Measurements from ENCODE around the gene STX8.
"Not testable (repeated sequence)": the region's sequence is repeated elsewhere in the genome, so short reads cannot be mapped to it uniquely, and the experiment has no call there.

STX8 gene

DNA sequence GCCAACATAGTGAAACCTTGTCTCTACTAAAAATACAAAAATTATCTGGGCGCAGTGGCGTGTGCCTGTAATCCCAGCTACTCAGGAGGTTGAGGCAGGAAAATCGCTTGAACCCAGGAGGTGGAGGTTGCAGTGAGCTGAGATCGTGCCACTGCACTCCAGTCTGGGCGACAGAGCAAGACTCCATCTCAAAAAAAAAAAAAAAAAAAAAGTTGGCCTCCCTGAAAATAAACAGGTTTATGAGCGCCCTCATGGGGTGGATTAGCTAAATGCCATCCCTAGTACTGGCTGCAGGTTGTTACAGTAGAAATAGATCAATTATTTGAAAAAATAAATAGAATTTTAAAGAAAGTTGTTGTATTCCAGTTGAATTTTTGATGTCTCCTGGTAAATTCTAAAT is 20.9 kb downstream of the STX8 start:
- DNase-seq (ENCODE audit: low spot score): peak; percentile 65
- TF ChIP-seq, protein P1, sequence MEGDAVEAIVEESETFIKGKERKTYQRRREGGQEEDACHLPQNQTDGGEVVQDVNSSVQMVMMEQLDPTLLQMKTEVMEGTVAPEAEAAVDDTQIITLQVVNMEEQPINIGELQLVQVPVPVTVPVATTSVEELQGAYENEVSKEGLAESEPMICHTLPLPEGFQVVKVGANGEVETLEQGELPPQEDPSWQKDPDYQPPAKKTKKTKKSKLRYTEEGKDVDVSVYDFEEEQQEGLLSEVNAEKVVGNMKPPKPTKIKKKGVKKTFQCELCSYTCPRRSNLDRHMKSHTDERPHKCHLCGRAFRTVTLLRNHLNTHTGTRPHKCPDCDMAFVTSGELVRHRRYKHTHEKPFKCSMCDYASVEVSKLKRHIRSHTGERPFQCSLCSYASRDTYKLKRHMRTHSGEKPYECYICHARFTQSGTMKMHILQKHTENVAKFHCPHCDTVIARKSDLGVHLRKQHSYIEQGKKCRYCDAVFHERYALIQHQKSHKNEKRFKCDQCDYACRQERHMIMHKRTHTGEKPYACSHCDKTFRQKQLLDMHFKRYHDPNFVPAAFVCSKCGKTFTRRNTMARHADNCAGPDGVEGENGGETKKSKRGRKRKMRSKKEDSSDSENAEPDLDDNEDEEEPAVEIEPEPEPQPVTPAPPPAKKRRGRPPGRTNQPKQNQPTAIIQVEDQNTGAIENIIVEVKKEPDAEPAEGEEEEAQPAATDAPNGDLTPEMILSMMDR (IDR thresholded peaks at IDR 0.05; ENCODE audit: borderline replicate concordance, control extremely low read depth, extremely low read depth, insufficient read depth, missing control alignments): peak; percentile 40
- in situ Hi-C loops (cut with MboI; ENCODE audit: low sequenced_read_pairs, unreplicated experiment): not testable (repeated sequence)

DNA sequence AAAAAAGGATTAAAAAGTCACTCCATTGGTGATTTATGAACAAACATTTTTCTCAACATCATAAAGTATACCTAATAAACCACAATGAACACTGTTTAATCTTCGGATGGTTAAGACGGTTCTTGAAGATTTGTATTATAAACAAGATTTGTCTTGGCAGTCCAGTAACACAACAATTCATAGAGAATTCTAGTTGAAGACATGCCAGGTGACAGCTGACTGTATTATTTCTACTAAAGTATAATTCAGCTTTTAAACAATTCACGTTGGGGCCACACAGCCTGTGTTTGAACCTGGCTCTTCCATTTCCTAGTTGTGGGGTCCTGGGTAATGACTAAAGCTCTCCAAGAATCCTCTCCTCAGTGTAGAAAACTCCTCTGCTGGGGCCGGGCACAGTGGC is 22.0 kb downstream of the STX8 start:
- in situ Hi-C loops (cut with MboI; ENCODE audit: low sequenced_read_pairs, unreplicated experiment): no loop called here
- TF ChIP-seq, protein P1 (IDR thresholded peaks at IDR 0.05; ENCODE audit: borderline replicate concordance, control extremely low read depth, extremely low read depth, insufficient read depth, missing control alignments): no peak
- no peak for DNase-seq (ENCODE audit: low spot score)

DNA sequence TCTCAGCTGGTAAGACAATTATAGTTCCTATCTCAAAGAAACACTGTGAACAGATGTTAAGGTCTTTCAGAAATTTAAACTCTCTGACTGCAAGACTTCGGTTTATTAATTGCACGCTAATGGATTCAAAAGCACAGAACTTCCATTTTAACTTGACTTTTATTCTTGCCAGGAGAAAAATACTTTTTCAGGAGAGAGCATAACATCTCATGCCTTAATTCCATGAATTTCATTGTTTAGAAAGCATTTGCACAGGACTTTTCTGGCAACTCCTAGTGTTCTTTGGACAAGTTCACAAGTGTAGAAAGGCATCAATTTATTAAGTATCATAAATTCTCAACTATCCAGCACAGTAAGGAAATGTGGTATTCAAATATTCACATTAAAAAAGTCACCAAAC is 22.4 kb downstream of the STX8 start:
- TF ChIP-seq, protein P1 (IDR thresholded peaks at IDR 0.05; ENCODE audit: borderline replicate concordance, control extremely low read depth, extremely low read depth, insufficient read depth, missing control alignments): no peak
- in situ Hi-C loops (cut with MboI; ENCODE audit: low sequenced_read_pairs, unreplicated experiment): no loop called here
- no peak for DNase-seq (ENCODE audit: low spot score)

DNA sequence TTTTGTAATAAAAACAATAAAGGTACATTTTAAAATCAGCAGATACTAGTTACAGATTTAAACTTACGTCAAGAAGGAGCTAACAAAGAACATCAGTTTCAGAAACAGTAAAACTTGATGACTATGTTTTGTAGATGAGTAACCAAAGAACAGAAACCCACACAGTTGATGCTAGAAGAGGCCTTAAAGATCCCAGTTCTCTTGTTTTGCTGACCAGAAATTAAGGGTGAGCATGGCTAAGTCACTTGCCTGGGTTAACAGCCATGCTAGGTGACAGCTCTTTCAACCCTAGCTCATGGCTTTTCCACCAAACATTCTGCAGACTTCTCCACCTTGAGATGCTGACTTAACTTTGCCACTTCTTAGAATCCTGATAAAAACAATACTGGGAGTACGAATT is 26.4 kb downstream of the STX8 start:
- DNase-seq (ENCODE audit: low spot score): no peak
- in situ Hi-C loops (cut with MboI; ENCODE audit: low sequenced_read_pairs, unreplicated experiment): loop anchor here (25.0 kb wide), 1 partner anchor 537 kb away; the partner anchor contains the start of gene NTN1
- TF ChIP-seq, protein P1 (IDR thresholded peaks at IDR 0.05; ENCODE audit: borderline replicate concordance, control extremely low read depth, extremely low read depth, insufficient read depth, missing control alignments): no peak

DNA sequence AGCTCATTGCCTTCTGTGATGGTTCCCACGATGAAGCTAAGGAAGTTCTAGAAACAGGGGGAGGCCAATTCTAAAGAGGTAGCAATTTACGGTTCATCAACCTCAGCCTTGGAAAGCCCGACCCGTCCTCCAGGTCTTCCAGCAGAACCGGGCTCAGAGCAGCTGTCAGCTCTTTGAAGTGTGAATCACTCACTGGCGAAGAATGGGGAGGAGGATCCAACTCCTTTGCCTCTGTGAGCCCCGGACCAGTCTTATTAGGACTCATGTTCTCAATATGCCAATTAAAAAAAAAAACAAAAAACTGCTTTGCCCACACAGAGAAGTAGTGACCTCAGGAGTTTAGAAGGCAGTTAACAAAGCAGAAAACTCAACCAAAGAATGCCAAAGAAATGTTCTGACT is 31.4 kb downstream of the STX8 start:
- DNase-seq (ENCODE audit: low spot score): no peak
- in situ Hi-C loops (cut with MboI; ENCODE audit: low sequenced_read_pairs, unreplicated experiment): loop anchor here (25.0 kb wide), 1 partner anchor 532 kb away; the partner anchor contains the start of gene NTN1
- TF ChIP-seq, protein P1 (IDR thresholded peaks at IDR 0.05; ENCODE audit: borderline replicate concordance, control extremely low read depth, extremely low read depth, insufficient read depth, missing control alignments): no peak

DNA sequence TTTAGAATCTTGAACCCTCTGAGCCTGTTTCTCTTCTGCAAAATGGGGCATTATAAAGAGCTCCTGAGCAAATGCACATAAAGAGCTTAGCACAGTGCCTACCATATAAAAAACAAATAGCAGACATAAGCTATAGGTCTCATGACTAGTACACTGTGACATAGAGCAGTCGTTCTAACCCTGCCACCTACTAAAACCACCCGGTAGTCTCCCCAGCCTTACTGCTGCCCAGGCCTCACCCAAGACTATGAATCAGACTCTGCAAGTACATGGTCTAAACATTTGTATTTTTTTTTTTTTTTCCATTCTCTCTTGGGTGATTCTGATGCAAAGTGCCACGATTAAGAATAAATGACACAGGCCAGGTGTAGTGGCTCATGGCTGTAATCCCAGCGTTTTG is 33.9 kb downstream of the STX8 start:
- in situ Hi-C loops (cut with MboI; ENCODE audit: low sequenced_read_pairs, unreplicated experiment): loop anchor here (25.0 kb wide), 1 partner anchor 529 kb away; the partner anchor contains the start of gene NTN1
- TF ChIP-seq, protein P1 (IDR thresholded peaks at IDR 0.05; ENCODE audit: borderline replicate concordance, control extremely low read depth, extremely low read depth, insufficient read depth, missing control alignments): no peak
- DNase-seq (ENCODE audit: low spot score): no peak
